HAP-1 (cell line): ENCODE data around the gene INO80D.
"Not testable (repeated sequence)": the region's sequence is repeated elsewhere in the genome, so short reads cannot be mapped to it uniquely, and the experiment has no call there.

ENCODE experiments used
- DNase-seq, 2 experiments: peaks; one replicate each; pipeline ENCODE4 v3.0.0-alpha.2; 2016 to 2020; ENCODE audit warnings: low spot score in 2 of 2
- H3K27me3 ChIP-seq: fragments of 250-450 bp; sonication (Bioruptor Pico); 2 replicates; pipeline ENCODE4 v1.5.1; 2020; ENCODE audit warnings: low read depth, mild to moderate bottlenecking, moderate library complexity
- H3K36me3 ChIP-seq: fragments of 250-450 bp; sonication (Bioruptor Pico); replicated peaks from 2 replicates; pipeline ENCODE4 v1.5.1; 2020; ENCODE audit warnings: mild to moderate bottlenecking
- H3K4me1 ChIP-seq: fragments of 250-450 bp; sonication (Bioruptor Pico); 2 replicates; pipeline ENCODE4 v1.5.1; 2020; ENCODE audit warnings: mild to moderate bottlenecking
- H3K4me3 ChIP-seq: fragments of 250-450 bp; sonication (Bioruptor Pico); 2 replicates; pipeline ENCODE4 v1.5.1; 2020; ENCODE audit warnings: mild to moderate bottlenecking, moderate library complexity
- H3K9me3 ChIP-seq: fragments of 250-450 bp; sonication (Bioruptor Pico); 2 replicates; pipeline ENCODE4 v1.5.1; 2020; ENCODE audit warnings: mild to moderate bottlenecking, moderate library complexity
- in situ Hi-C: fragments of 300-500 bp; cut with MboI; formaldehyde crosslinking; loops from 3 replicates; pipeline ENCODE4 v1.14.3; 2020; ENCODE audit warnings: low sequenced_read_pairs, inconsistent platforms, mixed read lengths

The INO80D gene

GRCh38 chr2:205994344-205994743, 91.6 kb downstream of the INO80D start:
- in situ Hi-C loops: no loop called here
- H3K36me3 ChIP-seq: no peaks in the 10 kb centered on the region
- H3K27me3 ChIP-seq: no peaks in the 10 kb centered on the region
- no peak for DNase-seq
- H3K4me3 ChIP-seq: no peak overlapping the region
- H3K4me1 ChIP-seq: no peaks in the 10 kb centered on the region
- no peaks in the 10 kb centered on the region for H3K9me3 ChIP-seq

GRCh38 chr2:205990104-205990503, 95.9 kb downstream of the INO80D start:
- Histone ChIP-seq H3K4me3 (no peak overlapping the region), H3K27me3 (no peaks in the 10 kb centered on the region), H3K36me3 (no peaks in the 10 kb centered on the region), H3K4me1 (no peaks in the 10 kb centered on the region), H3K9me3 (no peaks in the 10 kb centered on the region)
- in situ Hi-C loops: no loop called here
- no peak for DNase-seq

GRCh38 chr2:205989271-205990071, 96.5 kb downstream of the INO80D start:
- no peak overlapping the region for H3K4me3 ChIP-seq
- no peaks in the 10 kb centered on the region for H3K36me3 ChIP-seq
- no peak for DNase-seq
- no peaks in the 10 kb centered on the region for H3K9me3 ChIP-seq
- H3K4me1 ChIP-seq: no peaks in the 10 kb centered on the region
- H3K27me3 ChIP-seq: no peaks in the 10 kb centered on the region
- in situ Hi-C loops: no loop called here

- H3K36me3 ChIP-seq, H3K27me3 ChIP-seq, DNase-seq, H3K4me1 ChIP-seq, H3K9me3 ChIP-seq, in situ Hi-C loops, H3K4me3 ChIP-seq: not testable (repeated sequence)
Measured at GRCh38 chr2:205988681-205989080, 97.3 kb downstream of the INO80D start.

GRCh38 chr2:205988274-205988673, 97.7 kb downstream of the INO80D start:
- H3K36me3 ChIP-seq: no peaks in the 10 kb centered on the region
- H3K4me3 ChIP-seq: no peak overlapping the region
- no peak for DNase-seq
- no peaks in the 10 kb centered on the region for H3K27me3 ChIP-seq
- in situ Hi-C loops: no loop called here
- no peaks in the 10 kb centered on the region for H3K9me3 ChIP-seq
- no peaks in the 10 kb centered on the region for H3K4me1 ChIP-seq

- in situ Hi-C loops, H3K4me3 ChIP-seq, H3K9me3 ChIP-seq, H3K36me3 ChIP-seq, DNase-seq, H3K4me1 ChIP-seq, H3K27me3 ChIP-seq: not testable (repeated sequence)
Measured at GRCh38 chr2:205986334-205986733, 99.6 kb downstream of the INO80D start.

- no peaks in the 10 kb centered on the region for H3K9me3 ChIP-seq
- no peak for DNase-seq
- H3K4me1 ChIP-seq: no peaks in the 10 kb centered on the region
- H3K36me3 ChIP-seq: no peaks in the 10 kb centered on the region
- H3K27me3 ChIP-seq: no peaks in the 10 kb centered on the region
- in situ Hi-C loops: no loop called here
- H3K4me3 ChIP-seq: no peak overlapping the region
Measured at GRCh38 chr2:205984381-205984780, 101.6 kb downstream of the INO80D start.

- DNase-seq: no peak
- H3K27me3 ChIP-seq: no peaks in the 10 kb centered on the region
- no peaks in the 10 kb centered on the region for H3K36me3 ChIP-seq
- H3K4me3 ChIP-seq: no peak overlapping the region
- H3K4me1 ChIP-seq: no peaks in the 10 kb centered on the region
- H3K9me3 ChIP-seq: no peaks in the 10 kb centered on the region
- in situ Hi-C loops: no loop called here
Measured at GRCh38 chr2:205982776-205983327, 103.1 kb downstream of the INO80D start.

- in situ Hi-C loops, H3K36me3 ChIP-seq, H3K9me3 ChIP-seq, H3K4me1 ChIP-seq, DNase-seq, H3K27me3 ChIP-seq, H3K4me3 ChIP-seq: not testable (repeated sequence)
Measured at GRCh38 chr2:205978728-205979127, 107.2 kb downstream of the INO80D start.

- H3K9me3 ChIP-seq, H3K4me3 ChIP-seq, in situ Hi-C loops, DNase-seq, H3K27me3 ChIP-seq, H3K36me3 ChIP-seq, H3K4me1 ChIP-seq: not testable (repeated sequence)
Measured at GRCh38 chr2:205977699-205978098, 108.3 kb downstream of the INO80D start.

- H3K36me3 ChIP-seq, H3K9me3 ChIP-seq, in situ Hi-C loops, H3K4me3 ChIP-seq, H3K4me1 ChIP-seq, DNase-seq, H3K27me3 ChIP-seq: not testable (repeated sequence)
Measured at GRCh38 chr2:205976934-205977659, 108.9 kb downstream of the INO80D start.

- Histone ChIP-seq H3K4me1 (no peaks in the 10 kb centered on the region), H3K9me3 (no peaks in the 10 kb centered on the region), H3K4me3 (no peak overlapping the region), H3K27me3 (no peaks in the 10 kb centered on the region), H3K36me3 (no peaks in the 10 kb centered on the region)
- in situ Hi-C loops: no loop called here
- DNase-seq: no peak
Measured at GRCh38 chr2:205976120-205976814, 109.7 kb downstream of the INO80D start.

- H3K36me3 ChIP-seq: no peaks in the 10 kb centered on the region
- no peaks in the 10 kb centered on the region; the same call in 1 of the 2 replicates for H3K27me3 ChIP-seq
- H3K4me3 ChIP-seq: no peak overlapping the region
- no peaks in the 10 kb centered on the region for H3K4me1 ChIP-seq
- H3K9me3 ChIP-seq: no peaks in the 10 kb centered on the region
- DNase-seq: no peak
- in situ Hi-C loops: no loop called here
Measured at GRCh38 chr2:205975082-205975949, 110.7 kb downstream of the INO80D start.
